GM18858 (cell line): Measurements from ENCODE around the gene ARL4C.
"Not testable (repeated sequence)": the region's sequence is repeated elsewhere in the genome, so short reads cannot be mapped to it uniquely, and the experiment has no call there.

ENCODE experiments used
- ATAC-seq: cut with Tn5 transposase; IDR thresholded peaks from one replicate; pipeline ENCODE4 v1.9.1; 2021; ENCODE audit not compliant: unreplicated experiment

The ARL4C gene

GRCh38 chr2:234478121-234478858 is 18.6 kb downstream of the ARL4C start:
- no peak for ATAC-seq

DNA sequence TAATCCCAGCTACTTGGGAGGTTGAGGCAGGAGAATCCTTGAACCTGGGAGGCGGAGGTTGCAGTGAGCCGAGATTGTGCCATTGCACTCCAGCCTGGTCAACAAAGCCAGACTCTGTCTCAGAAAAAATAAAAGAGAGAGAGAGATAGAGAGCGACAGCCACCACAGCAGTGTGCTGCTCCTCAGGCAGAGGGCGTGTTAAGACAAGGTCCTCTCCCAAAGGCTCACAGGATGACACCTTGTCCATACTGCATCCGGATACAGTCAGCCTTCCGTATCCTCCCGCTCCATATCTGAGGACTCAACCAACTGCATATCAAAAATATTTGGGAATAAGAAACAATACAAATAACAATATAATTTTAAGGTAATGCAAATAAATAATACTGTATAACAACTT is 20.1 kb downstream of the ARL4C start:
- no peak for ATAC-seq

DNA sequence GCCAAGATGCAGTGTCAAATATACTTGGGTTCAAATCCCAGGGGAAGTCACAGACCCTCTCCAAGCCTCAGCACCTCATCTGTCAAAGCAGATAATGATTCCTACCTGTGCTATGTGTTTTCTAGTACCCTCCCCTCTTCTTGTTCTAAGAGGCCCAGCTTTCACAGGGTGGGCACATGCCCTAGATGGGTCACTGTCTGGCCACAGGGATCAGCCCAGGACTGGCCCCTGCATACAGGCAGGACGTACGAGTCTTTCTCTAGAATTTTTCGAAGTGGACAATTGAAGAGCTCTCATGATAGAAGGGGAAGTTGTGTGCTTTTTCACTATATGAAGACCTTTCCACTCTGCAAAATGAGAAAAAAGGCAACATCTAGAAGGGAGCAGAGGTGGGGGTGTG is 22.2 kb downstream of the ARL4C start:
- ATAC-seq = no peak

DNA sequence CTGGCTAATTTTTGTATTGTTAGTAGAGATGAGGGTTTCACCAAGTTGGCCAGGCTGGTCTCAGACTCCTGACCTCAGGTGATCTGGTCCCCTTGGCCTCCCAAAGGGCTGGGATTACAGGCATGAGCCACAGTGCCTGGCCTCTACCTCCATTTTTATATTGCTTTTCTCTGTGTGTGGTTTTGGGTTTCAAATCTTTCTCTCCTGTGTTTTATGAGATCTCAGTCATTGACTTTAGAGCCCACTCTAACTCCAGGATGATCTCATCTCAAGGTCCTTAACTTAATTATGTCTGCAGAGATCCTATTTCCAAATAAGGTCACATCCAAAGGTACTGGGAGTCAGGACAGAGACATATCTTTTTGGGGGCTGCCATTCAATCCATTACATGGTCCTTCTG is 24.7 kb downstream of the ARL4C start:
- no peak for ATAC-seq

DNA sequence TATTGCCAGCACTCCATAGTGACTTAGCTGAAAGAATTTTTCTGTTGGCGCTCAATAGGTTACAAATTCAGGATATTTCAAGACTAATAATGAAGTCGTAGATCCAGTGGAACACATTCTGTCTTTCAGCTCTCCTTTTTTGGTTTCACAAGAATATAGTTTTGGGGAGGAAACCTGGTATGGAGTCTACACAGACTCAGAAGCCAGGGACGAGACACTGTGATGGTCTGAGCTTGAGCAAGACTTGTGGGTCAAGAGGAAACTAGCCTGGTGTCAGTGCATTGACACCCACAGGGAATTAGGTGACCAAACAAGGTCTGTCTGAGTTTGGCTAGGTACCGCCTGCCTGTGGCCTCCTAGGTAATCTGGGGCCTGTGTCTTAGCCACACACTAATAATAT is 26.9 kb downstream of the ARL4C start:
- ATAC-seq = no peak

DNA sequence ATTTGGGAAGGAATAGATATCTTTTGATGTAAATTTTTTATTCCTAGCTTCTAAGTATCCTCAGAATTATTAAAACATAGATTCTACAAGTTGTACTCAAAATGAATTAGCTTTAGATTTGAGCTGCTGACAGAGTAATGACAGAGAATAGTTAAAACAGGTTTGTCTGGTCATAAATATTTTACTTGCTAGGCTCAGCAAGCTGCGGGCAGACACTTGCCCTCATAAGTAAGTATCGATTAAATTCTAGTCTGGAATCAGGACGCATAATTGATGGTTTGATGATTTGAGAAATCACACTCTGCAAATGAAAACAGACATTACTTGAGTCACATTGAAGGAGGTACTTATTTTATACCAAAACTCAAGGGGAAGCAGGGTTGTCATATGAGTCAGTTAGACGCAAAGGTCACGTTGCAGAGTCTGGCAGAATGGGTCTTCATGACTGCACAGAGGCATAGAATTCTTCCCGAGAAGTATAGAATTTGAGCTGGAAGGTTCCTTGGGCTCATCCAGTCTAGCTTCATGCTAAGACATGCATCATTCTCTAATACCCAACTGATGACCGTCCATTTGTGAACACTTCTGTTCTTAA is 27.5 kb downstream of the ARL4C start:
- no peak for ATAC-seq

DNA sequence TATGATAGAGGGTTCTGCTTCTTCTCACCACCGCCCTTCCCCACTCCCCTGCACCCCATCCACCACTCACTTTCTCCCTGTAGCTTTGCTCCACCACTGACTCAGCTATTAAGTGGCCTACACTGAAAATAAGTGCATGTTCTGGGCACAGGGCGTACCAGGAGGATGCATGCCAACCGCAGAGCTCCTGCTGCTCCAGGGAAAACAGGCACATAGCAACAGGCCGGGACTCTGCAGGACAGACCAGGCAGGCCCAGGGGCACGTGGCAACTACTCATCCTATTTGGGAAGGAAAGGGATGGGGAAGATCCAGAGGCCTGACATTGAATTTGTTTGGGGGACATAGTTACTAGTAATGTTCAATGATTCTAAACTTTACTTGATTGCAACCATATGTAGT is 28.4 kb downstream of the ARL4C start:
- ATAC-seq = no peak

- no peak for ATAC-seq
These were observed 29.6 kb downstream of the ARL4C start for GRCh38 chr2:234467289-234467688.

GRCh38 chr2:234464291-234464645 is 32.6 kb downstream of the ARL4C start:
- no peak for ATAC-seq

GRCh38 chr2:234463626-234464290 is 33.1 kb downstream of the ARL4C start:
- no peak for ATAC-seq

- ATAC-seq = no peak
These were observed 34.5 kb downstream of the ARL4C start for GRCh38 chr2:234462218-234462992.

- ATAC-seq = no peak
These were observed 37.4 kb downstream of the ARL4C start for GRCh38 chr2:234459401-234460009.

GRCh38 chr2:234458466-234458865 is 38.4 kb downstream of the ARL4C start:
- ATAC-seq = no peak

DNA sequence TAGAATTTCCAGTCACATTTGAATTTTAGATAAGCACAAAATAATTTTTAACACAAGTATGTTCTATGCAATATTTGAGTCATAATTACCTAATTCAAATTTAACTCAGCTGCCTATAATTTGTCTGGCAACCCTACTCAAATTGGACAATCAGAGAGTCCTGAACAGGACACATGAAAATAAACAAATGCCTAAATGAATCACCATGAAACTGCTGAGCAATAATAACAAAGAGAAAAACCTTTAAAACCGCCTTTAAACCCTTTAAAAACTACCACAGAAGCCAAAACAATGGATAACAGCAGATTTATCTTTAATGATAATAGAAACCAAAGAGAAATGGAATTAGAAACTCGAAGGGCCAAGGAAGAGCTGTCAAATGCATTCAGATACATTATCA is 39.5 kb downstream of the ARL4C start:
- ATAC-seq = no peak

DNA sequence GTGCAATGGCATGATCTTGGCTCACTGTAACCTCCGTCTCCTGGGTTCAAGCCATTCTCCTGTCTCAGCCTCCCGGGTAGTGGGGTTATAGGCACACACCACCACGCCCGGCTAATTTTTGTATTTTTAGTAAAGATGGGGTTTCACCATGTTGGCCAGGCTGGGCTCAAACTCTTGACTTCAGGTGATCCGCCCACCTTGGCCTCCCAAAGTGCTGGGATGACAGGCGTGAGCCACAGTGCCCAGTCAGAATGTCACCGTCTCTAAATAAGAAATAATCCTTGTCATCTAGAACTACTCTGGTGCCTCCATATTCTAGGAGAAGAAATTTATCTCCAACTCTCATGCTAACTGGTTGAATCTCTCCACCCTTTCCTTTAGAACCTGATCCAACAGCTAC is 41.6 kb downstream of the ARL4C start:
- not testable (repeated sequence) for ATAC-seq

DNA sequence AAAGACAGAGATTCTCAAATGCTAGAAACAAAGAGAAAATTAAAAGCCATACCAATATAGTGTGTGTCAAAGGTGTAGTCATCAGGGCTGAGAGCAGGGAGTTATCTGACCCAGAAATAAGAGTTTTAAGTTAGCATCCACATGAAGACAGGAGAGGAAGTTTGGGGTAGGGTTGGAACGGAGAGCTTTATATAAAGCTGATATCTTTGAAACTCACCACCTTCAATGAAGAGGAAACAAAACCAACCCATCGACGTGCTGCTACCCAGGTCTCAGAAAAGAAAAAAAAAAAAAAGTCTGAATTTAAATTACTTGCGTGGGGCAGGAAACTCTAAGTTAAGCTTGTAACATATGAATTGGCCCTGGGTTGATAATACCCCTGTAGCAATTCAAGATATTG is 42.4 kb downstream of the ARL4C start:
- ATAC-seq = no peak

GRCh38 chr2:234453216-234453615 is 43.7 kb downstream of the ARL4C start:
- ATAC-seq = no peak

- ATAC-seq = no peak
These were observed 44.8 kb downstream of the ARL4C start for GRCh38 chr2:234451852-234452625.

- no peak for ATAC-seq
These were observed 45.6 kb downstream of the ARL4C start for GRCh38 chr2:234451242-234451641.

DNA sequence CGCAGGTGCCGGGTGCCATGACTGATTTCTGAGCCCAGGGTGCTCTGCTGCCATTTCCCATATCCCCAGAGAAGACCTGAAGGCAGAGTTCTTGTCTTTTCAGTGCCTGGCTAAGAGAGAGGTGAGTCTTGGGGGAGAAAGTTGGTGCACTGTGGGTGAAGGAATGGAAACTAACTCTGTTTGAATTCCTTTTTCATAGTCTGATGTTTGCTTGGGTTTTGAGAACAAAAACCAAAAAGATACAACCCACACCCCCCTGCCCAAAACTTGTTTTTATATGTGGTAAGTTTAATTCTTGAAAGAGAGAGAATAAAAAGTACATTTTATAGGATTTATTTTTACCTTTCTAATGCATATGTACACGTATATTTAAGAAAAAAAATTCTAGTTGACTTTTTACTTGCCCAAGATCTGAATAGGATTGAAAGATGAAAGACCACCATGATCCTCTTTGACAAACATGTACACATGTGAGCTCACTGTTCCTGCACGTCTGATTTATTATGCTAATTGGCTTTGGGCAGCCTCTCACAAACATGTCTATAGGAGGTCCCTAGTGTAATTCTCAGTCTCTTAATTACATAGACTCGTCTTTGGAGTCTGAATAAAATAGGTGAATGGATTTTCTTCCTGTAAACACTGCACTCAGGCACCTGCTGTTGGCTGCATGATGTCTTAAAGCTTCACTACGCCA is 46.3 kb downstream of the ARL4C start:
- ATAC-seq = no peak
